Coronary artery (tissue), 2 donors: ENCODE results near the gene PYHIN1.
"Not testable (repeated sequence)": the region's sequence is repeated elsewhere in the genome, so short reads cannot be mapped to it uniquely, and the experiment has no call there.

Source experiments
- DNase-seq: peaks from one replicate; pipeline ENCODE4 v3.0.0-alpha.2; 2017; ENCODE audit warnings: low spot score
- H3K27ac ChIP-seq, 2 donors: fragments of 200-600 bp; sonication (generic); one replicate each; pipeline ENCODE4 v1.5.1; 2016 to 2019
- H3K4me3 ChIP-seq: fragments of 200-600 bp; sonication (generic); 2 replicates; pipeline ENCODE4 v1.5.1; 2016; ENCODE audit warnings: mild to moderate bottlenecking, moderate library complexity
- TF ChIP-seq, protein P1 (sequence below): fragments of 200-600 bp; sonication (generic); IDR thresholded peaks from one replicate; pipeline ENCODE4 v1.5.1; 2019; ENCODE audit warnings: antibody characterized with exemption

The PYHIN1 gene

DNA sequence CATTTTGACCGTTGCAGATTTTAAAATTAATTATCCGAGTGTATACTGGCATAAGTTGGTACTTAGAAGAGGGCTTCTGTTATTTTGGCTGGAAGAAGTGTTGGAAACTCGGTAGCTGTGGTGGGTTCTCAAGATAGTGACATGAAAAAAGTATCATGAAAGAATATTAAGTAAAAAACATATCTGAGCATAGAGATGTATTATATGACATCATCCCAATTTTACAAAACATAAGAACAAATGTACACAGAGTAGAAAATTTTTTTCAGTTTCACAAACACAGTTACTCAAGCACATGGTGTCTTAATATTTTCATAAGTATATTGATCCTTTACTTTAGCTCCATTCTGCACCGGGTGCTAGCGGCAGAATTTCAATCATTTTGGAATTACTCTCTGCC is 79.0 kb downstream of the PYHIN1 start:
- TF ChIP-seq, protein P1, sequence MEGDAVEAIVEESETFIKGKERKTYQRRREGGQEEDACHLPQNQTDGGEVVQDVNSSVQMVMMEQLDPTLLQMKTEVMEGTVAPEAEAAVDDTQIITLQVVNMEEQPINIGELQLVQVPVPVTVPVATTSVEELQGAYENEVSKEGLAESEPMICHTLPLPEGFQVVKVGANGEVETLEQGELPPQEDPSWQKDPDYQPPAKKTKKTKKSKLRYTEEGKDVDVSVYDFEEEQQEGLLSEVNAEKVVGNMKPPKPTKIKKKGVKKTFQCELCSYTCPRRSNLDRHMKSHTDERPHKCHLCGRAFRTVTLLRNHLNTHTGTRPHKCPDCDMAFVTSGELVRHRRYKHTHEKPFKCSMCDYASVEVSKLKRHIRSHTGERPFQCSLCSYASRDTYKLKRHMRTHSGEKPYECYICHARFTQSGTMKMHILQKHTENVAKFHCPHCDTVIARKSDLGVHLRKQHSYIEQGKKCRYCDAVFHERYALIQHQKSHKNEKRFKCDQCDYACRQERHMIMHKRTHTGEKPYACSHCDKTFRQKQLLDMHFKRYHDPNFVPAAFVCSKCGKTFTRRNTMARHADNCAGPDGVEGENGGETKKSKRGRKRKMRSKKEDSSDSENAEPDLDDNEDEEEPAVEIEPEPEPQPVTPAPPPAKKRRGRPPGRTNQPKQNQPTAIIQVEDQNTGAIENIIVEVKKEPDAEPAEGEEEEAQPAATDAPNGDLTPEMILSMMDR: no peak
- peak overlapping the region; percentile 90 to 94 for H3K27ac ChIP-seq
- peak overlapping the region; percentile 76 for H3K4me3 ChIP-seq
- DNase-seq: no peak

DNA sequence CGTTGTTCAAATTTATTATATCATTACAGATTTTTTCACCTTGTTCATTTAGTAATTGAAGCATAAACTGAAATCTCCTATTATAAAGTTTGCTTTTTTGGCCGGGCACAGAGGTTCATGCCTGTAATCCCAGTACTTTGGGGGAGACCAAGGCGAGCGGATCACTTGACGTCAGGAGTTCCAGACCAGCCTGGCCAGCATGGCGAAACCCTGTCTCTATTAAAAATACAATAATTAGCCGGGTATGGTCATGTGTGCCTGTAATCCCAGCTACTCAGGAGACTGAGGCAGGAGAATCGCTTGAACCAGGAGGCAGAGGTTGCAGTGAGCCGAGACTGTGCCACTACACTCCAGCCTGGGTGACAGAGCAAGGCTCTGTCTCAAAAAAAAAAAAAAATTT is 79.6 kb downstream of the PYHIN1 start:
- peak overlapping the region; percentile 74 to 94 for H3K27ac ChIP-seq
- not testable (repeated sequence) for DNase-seq
- peak overlapping the region; percentile 76 for H3K4me3 ChIP-seq

DNA sequence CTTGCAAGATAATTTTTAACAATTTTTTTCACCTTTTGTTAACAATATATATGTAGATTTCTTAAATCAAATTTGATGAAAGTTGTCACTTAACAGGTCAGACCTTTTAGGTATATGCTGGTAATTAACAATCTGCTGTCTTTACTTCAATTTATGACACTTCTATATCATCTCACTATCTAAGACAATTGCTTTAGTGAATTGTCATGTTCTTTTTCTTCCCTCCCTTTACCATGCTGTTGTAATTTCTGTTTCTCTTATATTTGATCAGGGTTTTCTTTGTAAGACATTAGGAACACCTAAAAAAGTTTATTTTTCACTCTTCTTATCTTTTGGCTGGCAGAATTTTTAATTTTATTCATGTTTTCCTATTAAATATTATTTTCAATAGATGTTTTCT is 80.4 kb downstream of the PYHIN1 start:
- TF ChIP-seq, protein P1: no peak
- Histone ChIP-seq H3K4me3 (peak overlapping the region; percentile 76), H3K27ac (no peak overlapping the region)

DNA sequence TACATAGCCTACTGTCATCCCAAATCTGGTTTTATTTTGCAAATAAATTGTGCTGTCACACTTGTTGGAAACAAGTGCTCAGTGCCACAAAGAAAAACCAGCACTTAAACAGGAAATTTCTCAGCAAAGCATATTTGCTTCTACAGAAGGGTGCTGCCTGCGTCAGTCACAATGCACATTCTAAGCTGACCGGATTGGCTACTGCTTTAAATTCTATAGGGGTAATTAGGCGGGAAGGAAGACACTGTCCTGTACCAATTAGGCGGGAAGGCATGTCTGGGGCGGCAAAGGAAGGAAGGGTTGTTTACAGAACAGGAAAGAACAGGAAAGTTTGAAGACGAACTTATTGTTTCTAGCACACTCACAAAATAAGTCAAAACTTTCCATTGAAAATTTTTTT is 81.1 kb downstream of the PYHIN1 start:
- Histone ChIP-seq H3K4me3 (peak overlapping the region; percentile 76), H3K27ac (peak overlapping the region; percentile 23 to 40)
- DNase-seq: no peak
- TF ChIP-seq, protein P1: no peak

More for the DNA sequence above, 80.4 kb downstream of the PYHIN1 start:
- DNase-seq: no peak

DNA sequence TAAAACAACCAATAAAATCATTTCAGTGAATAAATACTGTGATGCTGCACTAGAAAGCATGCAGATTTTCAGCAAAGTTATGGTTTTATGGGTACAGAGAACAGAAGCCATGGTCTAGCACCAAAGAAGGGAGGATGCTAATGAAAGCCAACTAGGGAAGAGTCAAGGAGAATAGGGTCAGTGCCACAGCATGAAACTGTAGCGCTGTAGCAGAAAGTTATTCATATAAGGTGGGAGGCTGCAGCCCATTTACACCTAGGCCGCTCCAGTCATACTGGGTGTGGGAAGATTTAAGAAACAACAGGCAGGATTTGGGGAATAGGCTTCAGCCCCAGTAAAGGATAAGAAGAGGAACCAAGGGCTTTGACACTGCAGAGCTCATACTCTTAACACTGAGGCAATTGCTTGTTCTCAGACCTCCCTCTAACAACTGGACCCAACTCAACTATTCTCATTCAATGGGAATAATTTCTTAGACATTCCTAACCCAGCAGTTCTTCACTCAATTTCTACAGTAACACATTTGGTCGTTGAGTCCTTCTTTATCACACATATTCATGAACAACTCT is 82.7 kb downstream of the PYHIN1 start:
- no peak for DNase-seq
- TF ChIP-seq, protein P1: no peak
- Histone ChIP-seq H3K4me3 (peak overlapping the region; percentile 26), H3K27ac (peak overlapping the region in 1 of 2 donors; percentile 21)

DNA sequence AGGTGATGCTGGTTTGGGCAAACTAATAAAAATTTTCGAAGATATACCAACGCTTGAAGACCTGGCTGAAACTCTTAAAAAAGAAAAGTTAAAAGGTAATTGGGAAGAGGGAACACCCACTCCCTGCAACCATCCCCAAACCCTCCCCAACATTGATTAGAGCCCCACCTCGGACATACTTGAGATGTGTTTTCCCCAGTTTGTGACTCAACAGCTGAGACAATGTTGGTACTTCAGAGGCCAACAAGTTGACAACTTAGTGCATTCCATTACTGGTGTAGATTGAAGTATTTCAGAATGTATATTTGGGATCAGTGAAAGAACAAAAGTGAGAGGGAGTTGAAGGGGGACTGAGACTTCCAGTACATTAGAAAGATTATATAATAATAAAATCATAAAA is 83.5 kb downstream of the PYHIN1 start:
- H3K27ac ChIP-seq: peak overlapping the region in 1 of 2 donors; percentile 35
- DNase-seq: no peak
- TF ChIP-seq, protein P1: no peak
- peak overlapping the region; percentile 26 for H3K4me3 ChIP-seq

DNA sequence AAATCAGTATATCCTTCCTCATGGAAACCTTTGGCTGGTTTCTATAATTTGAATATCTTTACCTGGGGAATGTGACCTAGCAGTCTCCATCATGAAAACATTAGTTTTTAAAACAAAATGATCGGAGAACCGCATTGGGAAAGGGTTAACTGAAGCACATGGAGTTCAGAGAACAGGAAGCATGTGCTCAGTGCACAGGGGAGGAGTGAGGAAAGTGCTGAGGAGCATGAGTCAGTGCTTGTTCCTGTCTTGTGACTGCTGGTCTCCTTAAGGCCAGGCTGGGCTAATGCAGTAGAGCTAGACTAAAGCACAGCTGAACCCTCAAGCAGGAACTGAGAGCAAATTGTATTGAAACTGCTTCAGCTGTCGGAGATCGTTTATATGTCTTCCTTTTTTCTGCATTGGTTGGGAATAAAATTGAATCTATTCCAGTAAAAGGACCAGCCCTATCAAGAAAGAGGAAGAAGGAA is 84.1 kb downstream of the PYHIN1 start:
- Histone ChIP-seq H3K27ac (peak overlapping the region; percentile 28 to 42), H3K4me3 (peak overlapping the region; percentile 26)
- no peak for DNase-seq
- TF ChIP-seq, protein P1: no peak
